Lower leg skin (tissue), 3 donors: ENCODE data around the gene PRMT2.

ENCODE experiments used
- POLR2A ChIP-seq, 2 donors: fragments of 450-650 bp; IDR thresholded peaks; one replicate each; pipeline ENCODE4 v1.6.1; 2016 to 2017; ENCODE audit warnings: antibody characterized with exemption in 2 of 2, mild to moderate bottlenecking in 1 of 2, moderate library complexity in 1 of 2
- TF ChIP-seq, protein P1 (sequence below), 3 donors: fragments of 450-650 bp; IDR thresholded peaks; one replicate each; pipeline ENCODE4 v1.5.1; 2016; ENCODE audit warnings: antibody characterized with exemption in 3 of 3, mild to moderate bottlenecking in 3 of 3, moderate library complexity in 2 of 3

DNA sequence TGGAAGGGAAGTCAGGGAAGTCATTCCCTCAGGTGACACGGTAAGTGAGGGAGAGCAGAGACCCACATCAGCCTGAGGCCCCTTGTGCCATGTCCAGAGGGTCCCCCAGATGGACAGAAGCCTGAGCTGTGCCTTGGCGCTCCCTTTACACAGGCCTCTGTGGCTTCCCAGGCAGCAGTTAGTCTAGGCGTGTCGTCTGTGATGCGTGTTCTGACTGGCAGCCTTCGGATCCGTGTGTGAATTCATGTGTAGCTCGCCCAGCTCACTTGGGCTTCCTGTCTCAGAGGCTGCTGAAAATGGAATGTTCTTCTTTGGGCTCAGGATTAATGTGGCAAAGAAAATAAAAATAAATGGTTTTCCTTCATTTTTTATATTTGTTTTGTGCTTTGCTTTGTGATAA lies 28.3 kb downstream of the PRMT2 start:
- TF ChIP-seq, protein P1, sequence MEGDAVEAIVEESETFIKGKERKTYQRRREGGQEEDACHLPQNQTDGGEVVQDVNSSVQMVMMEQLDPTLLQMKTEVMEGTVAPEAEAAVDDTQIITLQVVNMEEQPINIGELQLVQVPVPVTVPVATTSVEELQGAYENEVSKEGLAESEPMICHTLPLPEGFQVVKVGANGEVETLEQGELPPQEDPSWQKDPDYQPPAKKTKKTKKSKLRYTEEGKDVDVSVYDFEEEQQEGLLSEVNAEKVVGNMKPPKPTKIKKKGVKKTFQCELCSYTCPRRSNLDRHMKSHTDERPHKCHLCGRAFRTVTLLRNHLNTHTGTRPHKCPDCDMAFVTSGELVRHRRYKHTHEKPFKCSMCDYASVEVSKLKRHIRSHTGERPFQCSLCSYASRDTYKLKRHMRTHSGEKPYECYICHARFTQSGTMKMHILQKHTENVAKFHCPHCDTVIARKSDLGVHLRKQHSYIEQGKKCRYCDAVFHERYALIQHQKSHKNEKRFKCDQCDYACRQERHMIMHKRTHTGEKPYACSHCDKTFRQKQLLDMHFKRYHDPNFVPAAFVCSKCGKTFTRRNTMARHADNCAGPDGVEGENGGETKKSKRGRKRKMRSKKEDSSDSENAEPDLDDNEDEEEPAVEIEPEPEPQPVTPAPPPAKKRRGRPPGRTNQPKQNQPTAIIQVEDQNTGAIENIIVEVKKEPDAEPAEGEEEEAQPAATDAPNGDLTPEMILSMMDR (IDR thresholded peaks at IDR 0.05) = no peak
- TF ChIP-seq POLR2A (IDR thresholded peaks at IDR 0.05) = no peak
